Activated naive CD4-positive, alpha-beta T cell treated with anti-CD3 and anti-CD28 coated beads, Interleukin-2, amount 10 ng/mL, durations not matched to agents 7 days and 5 days (primary cell): ENCODE measurements around the gene NUDT22.

Experiments
- CTCF ChIA-PET: fragments of 350-600 bp; sonication (Branson Sonifier 250); formaldehyde crosslinking; loops from one replicate; lab custom pipeline; 2021; ENCODE audit warnings: antibody characterized with exemption; lab: Charles Lee
- DNase-seq: peaks from one replicate; pipeline ENCODE4 v3.0.0-alpha.2; 2020
- H3K27ac Mint-ChIP-seq: one replicate; pipeline ENCODE4 v1.8.0; 2021; ENCODE audit warnings: mild to moderate bottlenecking, moderate library complexity, mixed read lengths
- H3K27me3 Mint-ChIP-seq: one replicate; pipeline ENCODE4 v1.8.0; 2021; ENCODE audit warnings: mild to moderate bottlenecking, mixed read lengths
- H3K36me3 Mint-ChIP-seq: one replicate; pipeline ENCODE4 v1.8.0; 2021; ENCODE audit warnings: mixed read lengths
- H3K4me1 Mint-ChIP-seq: one replicate; pipeline ENCODE4 v1.8.0; 2021; ENCODE audit warnings: mixed read lengths
- H3K4me3 Mint-ChIP-seq: one replicate; pipeline ENCODE4 v1.8.0; 2021; ENCODE audit warnings: mild to moderate bottlenecking, moderate library complexity, mixed read lengths
- H3K9me3 Mint-ChIP-seq: one replicate; pipeline ENCODE4 v1.8.0; 2021; ENCODE audit warnings: mixed read lengths

Gene NUDT22

DNA sequence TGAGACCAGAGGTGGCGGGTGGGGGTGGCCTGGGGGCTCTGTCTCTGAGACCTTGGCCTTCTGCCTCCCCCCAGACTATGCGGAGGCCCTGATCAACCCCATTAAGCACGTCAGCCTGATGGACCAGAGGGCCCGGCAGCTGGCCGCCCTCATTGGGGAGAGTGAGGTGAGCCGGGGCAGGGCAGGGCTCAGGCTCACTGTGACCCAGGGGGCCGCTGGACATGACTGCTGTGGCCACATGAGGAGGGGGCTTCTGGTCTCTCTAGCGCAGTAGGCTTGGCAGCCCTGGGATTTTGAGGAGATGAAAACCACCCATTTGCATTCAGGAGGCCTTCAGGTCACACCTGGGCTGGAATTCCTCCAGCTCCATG lies 37.9 kb downstream of the NUDT22 start:
- H3K4me1 Mint-ChIP-seq: peaks cover 20% of the 10 kb centered on the region
- peaks cover 14% of the 10 kb centered on the region for H3K36me3 Mint-ChIP-seq
- H3K27ac Mint-ChIP-seq: no peak overlapping the region
- H3K9me3 Mint-ChIP-seq: no peaks in the 10 kb centered on the region
- CTCF ChIA-PET: interaction anchor here (1.1 to 1.8 kb wide), 3 partner anchors 12 to 41 kb away, joined by 3 to 11 read pairs (median 3); partner anchors contain the start of genes ESRRA and PLCB3
- DNase-seq: no peak
- H3K4me3 Mint-ChIP-seq: no peak overlapping the region
- H3K27me3 Mint-ChIP-seq: no peaks in the 10 kb centered on the region

DNA sequence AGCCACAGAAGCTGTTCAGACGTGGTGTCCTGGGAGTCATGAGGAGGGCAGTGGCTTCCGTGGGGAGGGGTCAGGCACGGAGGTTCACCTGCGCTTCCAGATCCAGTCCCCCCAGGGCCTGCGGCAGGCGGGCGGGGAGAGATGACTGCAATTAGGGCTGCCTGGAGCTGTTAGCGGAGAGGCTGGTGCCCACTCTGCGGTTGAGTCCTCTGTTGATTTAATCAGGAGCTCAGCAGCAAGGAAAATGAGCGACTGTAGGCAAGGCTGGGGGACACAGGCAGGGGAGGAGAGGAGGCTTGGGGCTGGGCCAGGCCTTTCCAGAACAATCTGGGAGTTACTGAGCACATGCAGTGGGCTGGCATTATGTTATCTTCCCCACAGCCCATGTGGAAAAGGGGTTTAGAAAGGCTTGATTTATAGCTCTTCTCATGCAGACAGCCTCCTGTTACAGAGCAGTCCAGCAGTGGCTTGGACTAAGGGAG lies 38.3 kb downstream of the NUDT22 start:
- CTCF ChIA-PET: interaction anchor here (1.1 to 1.8 kb wide), 2 partner anchors 13 to 40 kb away, joined by 3 to 11 read pairs; partner anchors contain the start of genes ESRRA and PLCB3
- no peaks in the 10 kb centered on the region for H3K9me3 Mint-ChIP-seq
- H3K4me1 Mint-ChIP-seq: peaks cover 20% of the 10 kb centered on the region
- H3K4me3 Mint-ChIP-seq: no peak overlapping the region
- H3K36me3 Mint-ChIP-seq: peaks cover 13% of the 10 kb centered on the region
- no peaks in the 10 kb centered on the region for H3K27me3 Mint-ChIP-seq
- no peak for DNase-seq
- H3K27ac Mint-ChIP-seq: no peak overlapping the region

DNA sequence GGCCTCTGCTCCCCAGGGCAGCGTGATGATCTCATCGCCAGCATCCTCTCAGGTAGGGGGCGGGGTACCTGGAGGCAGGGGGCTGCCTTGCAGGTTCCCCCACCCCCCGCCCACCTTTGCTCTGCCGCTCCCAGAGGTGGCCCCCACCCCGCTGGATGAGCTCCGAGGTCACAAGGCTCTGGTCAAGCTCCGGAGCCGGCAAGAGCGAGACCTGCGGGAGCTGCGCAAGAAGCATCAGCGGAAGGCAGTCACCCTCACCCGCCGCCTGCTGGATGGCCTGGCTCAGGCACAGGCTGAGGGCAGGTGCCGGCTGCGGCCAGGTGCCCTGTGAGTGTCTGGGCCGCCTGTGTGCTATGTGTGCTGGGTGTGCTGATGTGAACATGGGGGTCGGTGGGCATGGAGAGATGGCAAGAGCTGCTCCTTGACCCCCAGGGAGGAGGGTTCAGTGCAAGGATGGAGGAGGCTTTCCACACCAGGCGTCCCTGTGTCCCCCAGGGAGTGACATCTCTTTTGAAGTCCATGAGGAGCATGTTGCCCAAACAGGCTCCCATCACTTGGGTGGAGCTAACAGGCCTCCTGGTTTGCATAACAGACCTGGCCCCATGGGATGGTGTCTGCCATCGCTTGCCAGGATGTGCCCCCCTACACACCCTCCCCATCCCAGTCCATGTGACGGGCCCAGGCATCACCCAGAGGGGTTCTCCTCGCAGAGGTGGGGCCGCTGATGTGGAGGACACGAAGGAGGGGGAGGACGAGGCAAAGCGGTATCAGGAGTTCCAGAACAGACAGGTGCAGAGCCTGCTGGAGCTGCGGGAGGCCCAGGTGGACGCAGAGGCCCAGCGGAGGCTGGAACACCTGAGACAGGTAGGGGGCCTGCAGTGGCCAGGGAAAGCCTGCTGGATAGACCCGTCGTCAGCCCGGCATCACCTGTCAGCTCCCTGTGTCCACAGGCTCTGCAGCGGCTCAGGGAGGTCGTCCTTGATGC lies 39.4 kb downstream of the NUDT22 start:
- CTCF ChIA-PET: interaction anchor here (1.1 to 1.8 kb wide), 2 partner anchors 14 to 39 kb away, joined by 3 to 11 read pairs; partner anchors contain the start of genes ESRRA and PLCB3
- DNase-seq: no peak
- peaks cover 17% of the 10 kb centered on the region for H3K4me1 Mint-ChIP-seq
- H3K27me3 Mint-ChIP-seq: no peaks in the 10 kb centered on the region
- peaks cover 10% of the 10 kb centered on the region for H3K36me3 Mint-ChIP-seq
- no peaks in the 10 kb centered on the region for H3K9me3 Mint-ChIP-seq
- H3K27ac Mint-ChIP-seq: peak overlapping the region; percentile 60
- no peak overlapping the region for H3K4me3 Mint-ChIP-seq

DNA sequence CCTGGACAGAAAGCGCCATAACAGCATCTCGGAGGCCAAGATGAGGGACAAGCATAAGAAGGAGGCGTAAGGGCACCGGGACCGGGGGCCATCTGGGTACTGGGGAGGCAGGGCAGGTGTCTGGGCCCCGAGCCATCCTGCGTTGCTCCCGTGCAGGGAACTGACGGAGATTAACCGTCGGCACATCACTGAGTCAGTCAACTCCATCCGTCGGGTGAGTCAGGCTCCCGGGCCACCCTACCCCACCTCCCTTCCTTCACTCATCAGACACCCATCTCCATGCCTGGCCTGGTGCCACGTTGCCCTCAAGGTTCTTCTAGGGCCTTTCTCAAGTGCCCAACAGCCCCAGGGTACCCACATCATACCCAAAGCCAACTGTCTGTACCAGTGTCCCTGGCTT lies 40.3 kb downstream of the NUDT22 start:
- H3K36me3 Mint-ChIP-seq: peaks cover 10% of the 10 kb centered on the region
- no peak for DNase-seq
- H3K4me1 Mint-ChIP-seq: peaks cover 17% of the 10 kb centered on the region
- CTCF ChIA-PET: interaction anchor here (0.7 kb wide), 1 partner anchor 35 kb away, joined by 3 read pairs; no protein-coding TSS in a partner anchor
- H3K27ac Mint-ChIP-seq: peak overlapping the region; percentile 42
- H3K9me3 Mint-ChIP-seq: no peaks in the 10 kb centered on the region
- H3K4me3 Mint-ChIP-seq: no peak overlapping the region
- H3K27me3 Mint-ChIP-seq: no peaks in the 10 kb centered on the region

DNA sequence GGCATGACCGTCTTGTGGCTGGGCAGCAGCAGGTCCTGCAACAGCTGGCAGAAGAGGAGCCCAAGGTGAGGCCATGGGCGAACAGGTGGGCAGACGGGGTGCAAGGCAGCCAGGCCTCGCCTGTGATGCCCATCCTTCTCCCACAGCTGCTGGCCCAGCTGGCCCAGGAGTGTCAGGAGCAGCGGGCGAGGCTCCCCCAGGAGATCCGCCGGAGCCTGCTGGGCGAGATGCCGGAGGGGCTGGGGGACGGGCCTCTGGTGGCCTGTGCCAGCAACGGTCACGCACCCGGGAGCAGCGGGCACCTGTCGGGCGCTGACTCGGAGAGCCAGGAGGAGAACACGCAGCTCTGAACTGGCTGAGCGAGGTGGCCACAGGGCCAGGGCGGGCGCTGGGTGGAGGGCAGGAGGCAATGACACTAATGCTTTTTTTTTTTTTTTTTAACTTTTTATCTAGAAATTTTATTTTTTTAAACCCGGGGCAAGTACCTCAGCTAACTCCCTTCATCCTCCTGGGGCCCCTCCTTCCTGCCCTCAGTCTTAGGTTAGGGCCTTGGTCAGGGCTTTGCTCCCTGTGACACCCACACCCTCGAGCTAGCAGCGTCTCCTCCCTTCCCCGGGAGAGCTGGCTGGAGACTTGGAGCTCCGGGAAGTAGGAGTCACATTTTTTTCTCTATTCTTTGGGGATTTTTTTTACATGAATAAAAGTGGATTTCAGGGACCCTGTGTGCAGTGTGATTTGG lies 41.3 kb downstream of the NUDT22 start:
- Mint-ChIP-seq H3K4me3 (no peak overlapping the region), H3K27me3 (no peaks in the 10 kb centered on the region)

DNA sequence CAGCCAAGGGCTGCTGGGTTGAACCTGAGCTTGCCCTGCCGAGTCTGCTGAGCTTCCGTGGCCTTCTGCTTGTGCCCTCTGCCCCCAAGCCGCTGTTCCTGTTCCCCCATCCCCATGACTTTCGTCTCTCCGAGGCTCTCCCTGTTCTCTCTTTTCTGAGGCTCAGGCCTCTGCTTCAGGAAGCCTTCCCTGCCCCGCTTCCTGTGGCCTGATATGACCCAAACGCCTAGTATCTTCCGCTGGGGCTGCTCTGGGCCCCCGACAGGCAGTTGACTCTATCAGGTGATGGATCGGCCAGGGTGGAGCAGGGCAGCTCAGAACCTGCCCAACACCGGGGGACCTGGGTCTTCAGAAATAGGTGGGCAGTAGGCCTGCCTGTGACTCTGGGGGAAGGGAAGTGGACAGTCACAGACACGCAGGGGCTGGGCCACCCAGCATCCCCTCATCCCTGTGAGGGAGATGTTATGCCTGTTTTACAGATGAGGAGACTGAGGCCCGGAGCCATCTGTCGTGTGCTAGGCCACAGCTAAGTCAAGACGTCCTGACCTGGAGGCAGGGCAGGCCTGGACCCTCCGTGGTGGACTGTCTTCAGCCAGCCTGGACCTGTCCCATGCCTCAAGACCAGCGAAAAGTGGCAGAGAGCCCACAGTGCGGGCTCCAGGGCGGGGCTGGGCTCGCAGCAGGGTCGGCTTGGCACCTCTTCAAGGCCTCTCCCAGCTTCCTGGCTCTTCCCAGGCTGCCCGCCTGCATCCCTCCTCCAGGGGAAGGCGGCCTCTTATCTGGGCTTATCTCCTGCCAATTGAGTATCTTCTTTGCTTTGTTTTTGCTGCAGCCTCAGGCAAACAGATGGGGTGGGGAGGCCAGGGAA lies 42.2 kb downstream of the NUDT22 start:
- Mint-ChIP-seq H3K27ac (peak overlapping the region; percentile 97), H3K9me3 (no peaks in the 10 kb centered on the region), H3K4me1 (peaks cover 26% of the 10 kb centered on the region), H3K4me3 (peak overlapping the region; percentile 92), H3K27me3 (no peaks in the 10 kb centered on the region), H3K36me3 (peaks cover 4% of the 10 kb centered on the region)
- DNase-seq: no peak
- CTCF ChIA-PET: interaction anchor here (0.8 to 2.4 kb wide), 7 partner anchors 10 to 64 kb away, joined by 3 to 15 read pairs (median 6); partner anchors contain the start of genes ESRRA, FERMT3, PLCB3 and PPP1R14B

More for the DNA sequence above, 41.3 kb downstream of the NUDT22 start:
- Mint-ChIP-seq H3K36me3 (peaks cover 6% of the 10 kb centered on the region), H3K9me3 (no peaks in the 10 kb centered on the region), H3K27ac (peak overlapping the region; percentile 65), H3K4me1 (peaks cover 24% of the 10 kb centered on the region)
- CTCF ChIA-PET: interaction anchor here (0.7 to 2.4 kb wide), 3 partner anchors 15 to 34 kb away, joined by 3 to 11 read pairs (median 3); partner anchors contain the start of gene PPP1R14B
- no peak for DNase-seq

DNA sequence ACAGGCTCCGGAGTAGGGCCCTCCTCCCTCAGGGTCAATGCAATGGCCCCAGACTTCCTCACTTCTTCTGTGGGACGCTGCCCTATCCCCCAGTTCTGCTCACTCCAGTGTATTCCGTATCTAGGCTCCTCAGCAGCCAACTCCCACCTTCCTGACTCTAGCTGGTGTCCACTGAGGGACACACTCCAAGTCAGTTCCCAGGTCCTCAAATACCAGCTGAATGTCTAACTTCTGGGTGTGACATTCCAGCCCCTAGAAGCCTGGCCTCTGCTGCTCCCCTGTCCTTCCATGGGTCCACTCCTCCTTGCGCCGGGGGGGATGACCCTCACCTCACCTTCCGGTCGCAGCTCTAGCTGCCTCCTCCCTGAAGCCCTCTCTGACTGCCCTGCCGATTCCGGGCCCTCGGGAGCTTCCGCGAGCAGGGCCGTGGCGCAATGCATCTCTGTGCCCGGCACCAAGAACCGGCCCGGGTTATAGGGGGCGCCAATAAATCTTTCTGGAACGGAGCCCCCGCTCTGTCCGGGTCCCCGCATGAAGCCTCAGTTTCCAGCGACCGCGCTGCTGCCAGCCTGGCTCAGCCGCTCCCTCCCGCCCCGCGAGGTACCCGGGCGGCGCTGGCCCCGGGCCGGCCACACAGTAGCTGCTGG lies 42.9 kb downstream of the NUDT22 start:
- peak; percentile 61 for DNase-seq
- H3K4me1 Mint-ChIP-seq: peaks cover 26% of the 10 kb centered on the region
- CTCF ChIA-PET: interaction anchor here (0.8 to 2.4 kb wide), 6 partner anchors 11 to 64 kb away, joined by 3 to 15 read pairs (median 8); partner anchors contain the start of genes ESRRA, FERMT3, PLCB3 and PPP1R14B
- peak overlapping the region; percentile 92 for H3K4me3 Mint-ChIP-seq
- peak overlapping the region; percentile 97 for H3K27ac Mint-ChIP-seq
- H3K9me3 Mint-ChIP-seq: no peaks in the 10 kb centered on the region
- H3K36me3 Mint-ChIP-seq: peaks cover 7% of the 10 kb centered on the region
- no peaks in the 10 kb centered on the region for H3K27me3 Mint-ChIP-seq

DNA sequence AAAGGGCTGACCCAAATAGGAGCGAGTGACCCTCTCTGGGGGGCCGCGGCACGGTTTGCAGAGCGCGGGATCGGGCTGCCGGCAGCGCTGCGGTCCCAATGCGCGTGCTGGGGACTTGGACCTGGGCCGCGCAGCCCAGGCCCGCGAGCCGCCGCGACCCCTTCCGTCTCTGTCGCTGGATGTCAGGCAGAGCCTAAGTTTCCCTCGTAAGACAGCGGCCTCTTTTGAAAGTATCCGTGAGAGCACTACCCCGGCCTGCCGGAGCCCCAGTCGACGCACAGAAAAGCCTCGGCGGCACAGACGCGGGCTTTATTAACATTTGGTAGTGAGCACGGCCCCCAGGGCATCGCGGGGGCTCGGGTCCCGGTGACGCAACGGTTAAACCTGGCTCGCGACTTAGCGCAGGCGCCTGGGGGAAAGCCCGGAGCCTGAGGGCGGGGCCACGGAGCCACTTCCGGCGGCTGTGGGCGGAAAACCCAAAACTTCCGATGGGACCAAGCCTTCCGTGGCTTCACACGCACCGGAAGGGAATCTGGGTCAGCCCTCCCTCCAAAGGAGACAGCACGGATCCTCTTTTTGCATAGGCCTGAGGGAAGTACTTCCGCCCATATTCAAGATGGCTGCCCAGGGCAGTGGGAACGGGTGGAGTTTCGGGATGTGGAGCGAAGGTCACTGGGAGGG lies 43.6 kb downstream of the NUDT22 start:
- H3K27me3 Mint-ChIP-seq: no peaks in the 10 kb centered on the region
- H3K36me3 Mint-ChIP-seq: peaks cover 8% of the 10 kb centered on the region
- peak overlapping the region; percentile 92 for H3K4me3 Mint-ChIP-seq
- DNase-seq: peak; percentile 98
- CTCF ChIA-PET: interaction anchor here (1.0 to 2.4 kb wide), 6 partner anchors 11 to 65 kb away, joined by 3 to 15 read pairs (median 8); partner anchors contain the start of genes ESRRA, FERMT3, PLCB3 and PPP1R14B
- H3K27ac Mint-ChIP-seq: peak overlapping the region; percentile 97
- no peaks in the 10 kb centered on the region for H3K9me3 Mint-ChIP-seq
- peaks cover 26% of the 10 kb centered on the region for H3K4me1 Mint-ChIP-seq

DNA sequence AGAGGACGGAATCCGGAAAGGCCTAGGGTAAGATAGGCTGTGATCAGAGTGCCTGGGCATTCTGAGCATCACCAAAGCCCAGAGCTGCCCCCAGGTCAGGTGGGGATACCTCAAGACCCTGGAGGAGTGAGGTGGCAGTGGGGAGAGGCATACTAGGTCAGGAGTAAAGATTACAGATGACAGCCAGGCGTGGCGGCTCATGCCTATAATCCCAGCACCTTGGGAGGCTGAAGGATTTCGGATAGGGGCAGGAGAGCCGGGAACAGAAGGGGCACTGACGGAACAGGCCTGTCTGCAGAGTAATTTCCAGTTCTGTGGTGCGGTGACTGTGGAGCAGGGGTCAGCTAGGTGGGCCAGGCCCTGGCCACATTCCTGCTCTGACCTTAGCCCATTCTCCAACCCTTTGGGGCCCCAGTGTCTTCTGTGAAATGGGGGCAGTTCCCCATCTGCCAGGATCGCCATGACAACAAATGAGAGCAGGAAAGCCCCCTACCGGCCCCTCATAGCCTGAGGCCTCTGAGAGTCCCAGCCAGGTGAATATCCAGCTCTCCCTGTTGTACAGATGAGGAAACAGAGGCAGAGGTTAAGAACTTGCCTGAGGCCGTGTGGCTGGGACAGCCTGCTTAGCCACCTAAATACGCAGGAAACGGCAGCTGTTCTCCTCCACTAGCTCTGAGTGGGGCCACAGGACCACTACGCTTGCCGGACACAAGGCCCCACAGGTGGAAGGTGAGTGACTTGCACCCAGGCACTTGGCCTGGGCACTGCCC lies 49.1 kb downstream of the NUDT22 start:
- Mint-ChIP-seq H3K9me3 (no peaks in the 10 kb centered on the region), H3K27ac (no peak overlapping the region)
- CTCF ChIA-PET: interaction anchor here (1.5 kb wide), 1 partner anchor 29 kb away, joined by 4 read pairs; the partner anchor contains the start of gene ESRRA

DNA sequence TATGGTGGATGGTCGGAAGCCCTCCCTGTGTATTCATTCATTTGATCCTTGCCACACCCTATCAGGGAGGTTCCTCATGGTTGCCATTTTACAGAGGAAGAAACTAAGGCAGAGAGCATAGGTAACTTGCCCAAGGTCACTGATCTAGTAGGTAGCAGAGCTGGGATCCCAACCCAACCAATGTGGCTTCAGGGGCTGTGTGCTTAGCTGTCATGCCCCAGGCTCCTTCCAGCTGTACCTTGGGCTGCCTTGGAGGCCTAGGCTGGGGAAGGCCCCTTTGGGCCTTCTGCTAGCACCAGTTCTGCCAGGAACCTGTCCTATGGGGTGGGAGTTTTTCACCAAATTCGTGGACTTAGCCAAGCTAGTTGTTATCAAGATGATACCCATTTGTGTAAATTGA lies 49.8 kb downstream of the NUDT22 start:
- H3K4me1 Mint-ChIP-seq: peaks cover 13% of the 10 kb centered on the region
- no peak overlapping the region for H3K4me3 Mint-ChIP-seq
- peaks cover 13% of the 10 kb centered on the region for H3K36me3 Mint-ChIP-seq
- DNase-seq: no peak
- H3K27ac Mint-ChIP-seq: no peak overlapping the region
- CTCF ChIA-PET: interaction anchor here (1.5 kb wide), 1 partner anchor 29 kb away, joined by 4 read pairs; the partner anchor contains the start of gene ESRRA
- H3K27me3 Mint-ChIP-seq: no peaks in the 10 kb centered on the region
- H3K9me3 Mint-ChIP-seq: no peaks in the 10 kb centered on the region

More for the DNA sequence above, 49.1 kb downstream of the NUDT22 start:
- H3K36me3 Mint-ChIP-seq: peaks cover 13% of the 10 kb centered on the region
- peaks cover 13% of the 10 kb centered on the region for H3K4me1 Mint-ChIP-seq
- no peaks in the 10 kb centered on the region for H3K27me3 Mint-ChIP-seq
- no peak for DNase-seq
- H3K4me3 Mint-ChIP-seq: no peak overlapping the region

DNA sequence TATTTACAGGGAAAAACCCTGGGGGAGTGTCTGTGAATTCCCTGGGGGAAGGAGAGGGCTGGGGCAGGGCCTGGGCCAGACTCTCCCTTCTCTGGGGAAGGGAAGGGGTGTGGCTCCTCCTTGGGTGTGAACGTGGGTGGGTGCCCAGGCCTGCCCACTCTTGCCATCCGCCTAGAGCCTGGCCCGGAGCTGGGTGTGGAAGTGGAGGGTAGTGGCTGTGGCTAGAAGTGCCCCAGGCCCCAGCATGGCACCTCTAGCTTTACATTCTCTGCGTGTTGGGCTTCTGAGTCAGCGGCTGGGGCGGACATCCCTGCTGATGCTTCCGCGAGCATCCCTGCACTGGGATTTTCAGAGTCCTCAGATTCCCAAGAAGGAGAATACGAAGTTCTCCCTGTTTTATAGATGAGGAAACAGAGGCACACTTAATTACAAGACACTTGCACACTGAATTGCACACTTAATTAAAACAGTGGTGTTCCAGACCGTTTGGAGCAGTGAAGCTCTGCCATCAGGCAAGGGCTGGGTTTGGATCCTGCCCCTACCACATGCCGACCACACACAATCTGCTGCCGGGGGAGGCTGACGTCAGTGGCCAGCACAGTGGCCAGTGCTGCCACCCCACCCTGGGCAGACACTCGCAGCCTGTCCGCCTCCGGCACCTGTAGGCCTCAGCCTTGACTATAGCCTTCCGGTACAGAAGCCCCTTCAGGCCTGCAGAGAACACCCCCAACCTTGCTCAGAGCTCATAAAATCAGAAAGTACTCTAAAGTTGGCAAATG lies 50.8 kb downstream of the NUDT22 start:
- DNase-seq: no peak

More for the DNA sequence above, 50.8 kb downstream of the NUDT22 start:
- H3K9me3 Mint-ChIP-seq: no peaks in the 10 kb centered on the region
- H3K27ac Mint-ChIP-seq: no peak overlapping the region
- peaks cover 11% of the 10 kb centered on the region for H3K4me1 Mint-ChIP-seq
- H3K36me3 Mint-ChIP-seq: peaks cover 13% of the 10 kb centered on the region
- CTCF ChIA-PET: interaction anchor here (0.8 to 1.5 kb wide), 3 partner anchors 9 to 72 kb away, joined by 3 to 4 read pairs (median 3); partner anchors contain the start of genes ESRRA and GPR137
- H3K27me3 Mint-ChIP-seq: no peaks in the 10 kb centered on the region
- no peak overlapping the region for H3K4me3 Mint-ChIP-seq
